Gastrocnemius medialis (tissue), 4 donors: ENCODE data around the gene SMARCA2.

Experiments used
- CTCF ChIP-seq, 5 experiments: fragments of 450-650 bp in 3 of 5; fragments of 200-600 bp in 2 of 5; sonication (generic) in 2 of 5; IDR thresholded peaks in 4 of 5; conservative IDR thresholded peaks in 1 of 5; 1 replicate in 4 of 5; 2 replicates in 1 of 5; pipeline ENCODE4 v1.5.1; 2016 to 2019; ENCODE audit warnings: antibody characterized with exemption in 5 of 5, mild to moderate bottlenecking in 3 of 5, moderate library complexity in 3 of 5
- POLR2A ChIP-seq, 2 donors: fragments of 450-650 bp; IDR thresholded peaks; one replicate each; pipeline ENCODE4 v1.6.1; 2017; ENCODE audit warnings: antibody characterized with exemption in 2 of 2, mild to moderate bottlenecking in 2 of 2, moderate library complexity in 2 of 2

- no peak for TF ChIP-seq CTCF (IDR thresholded peaks at IDR 0.05 in 4 of 5, conservative IDR thresholded peaks at IDR 0.05 in 1 of 5)
- TF ChIP-seq POLR2A (IDR thresholded peaks at IDR 0.05) = no peak
These were observed 146.5 kb downstream of the SMARCA2 start for GRCh38 chr9:2161661-2162060.
